BE2C (cell line): ENCODE data around the gene ACTL10.

Source experiments
- DNase-seq: peaks from one replicate; pipeline ENCODE4 v3.0.0-alpha.2; 2020
- H3K27me3 ChIP-seq: fragments of 250-450 bp; sonication (Bioruptor Pico); 2 replicates; pipeline ENCODE4 v1.5.1; 2020; ENCODE audit warnings: mild to moderate bottlenecking
- H3K36me3 ChIP-seq: fragments of 250-450 bp; sonication (Bioruptor Pico); 2 replicates; pipeline ENCODE4 v1.5.1; 2020; ENCODE audit warnings: mild to moderate bottlenecking
- H3K4me1 ChIP-seq: fragments of 250-450 bp; sonication (Bioruptor Pico); 2 replicates; pipeline ENCODE4 v1.5.1; 2020
- H3K4me3 ChIP-seq: 2 replicates; pipeline ENCODE4 v1.5.1; 2011; ENCODE audit warnings: low read depth, low read length
- H3K9me3 ChIP-seq: fragments of 250-450 bp; sonication (Bioruptor Pico); 2 replicates; pipeline ENCODE4 v1.5.1; 2020
- TF ChIP-seq, protein P1 (sequence below): IDR thresholded peaks from 2 replicates; pipeline ENCODE4 v1.5.1; 2012; ENCODE audit warnings: mild to moderate bottlenecking, low read depth, low read length

Gene ACTL10

DNA sequence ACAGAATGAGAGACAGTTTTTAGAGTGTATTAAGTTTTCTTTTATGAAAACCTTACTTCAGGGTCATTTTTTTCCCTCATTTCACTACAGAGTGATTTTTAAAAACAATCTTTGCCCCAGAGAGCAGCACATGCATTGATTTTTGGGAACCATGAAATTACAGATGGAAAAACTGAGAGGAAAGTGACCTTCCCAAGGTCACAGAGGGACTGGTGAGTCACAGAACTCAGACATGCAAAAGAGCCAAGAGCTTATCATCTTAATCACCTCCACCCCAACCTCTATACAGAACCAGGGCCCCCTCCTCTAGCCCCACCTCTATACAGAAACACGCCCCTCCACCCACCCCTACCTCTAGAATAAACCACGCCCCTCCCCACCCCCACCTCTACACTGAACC, 42.7 kb downstream of the ACTL10 start:
- H3K27me3 ChIP-seq = no peaks in the 10 kb centered on the region
- no peak for DNase-seq
- peaks cover 5% of the 10 kb centered on the region for H3K36me3 ChIP-seq
- TF ChIP-seq, protein P1, sequence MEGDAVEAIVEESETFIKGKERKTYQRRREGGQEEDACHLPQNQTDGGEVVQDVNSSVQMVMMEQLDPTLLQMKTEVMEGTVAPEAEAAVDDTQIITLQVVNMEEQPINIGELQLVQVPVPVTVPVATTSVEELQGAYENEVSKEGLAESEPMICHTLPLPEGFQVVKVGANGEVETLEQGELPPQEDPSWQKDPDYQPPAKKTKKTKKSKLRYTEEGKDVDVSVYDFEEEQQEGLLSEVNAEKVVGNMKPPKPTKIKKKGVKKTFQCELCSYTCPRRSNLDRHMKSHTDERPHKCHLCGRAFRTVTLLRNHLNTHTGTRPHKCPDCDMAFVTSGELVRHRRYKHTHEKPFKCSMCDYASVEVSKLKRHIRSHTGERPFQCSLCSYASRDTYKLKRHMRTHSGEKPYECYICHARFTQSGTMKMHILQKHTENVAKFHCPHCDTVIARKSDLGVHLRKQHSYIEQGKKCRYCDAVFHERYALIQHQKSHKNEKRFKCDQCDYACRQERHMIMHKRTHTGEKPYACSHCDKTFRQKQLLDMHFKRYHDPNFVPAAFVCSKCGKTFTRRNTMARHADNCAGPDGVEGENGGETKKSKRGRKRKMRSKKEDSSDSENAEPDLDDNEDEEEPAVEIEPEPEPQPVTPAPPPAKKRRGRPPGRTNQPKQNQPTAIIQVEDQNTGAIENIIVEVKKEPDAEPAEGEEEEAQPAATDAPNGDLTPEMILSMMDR = no peak
- H3K9me3 ChIP-seq = no peaks in the 10 kb centered on the region
- H3K4me3 ChIP-seq = no peak overlapping the region
- no peaks in the 10 kb centered on the region for H3K4me1 ChIP-seq

DNA sequence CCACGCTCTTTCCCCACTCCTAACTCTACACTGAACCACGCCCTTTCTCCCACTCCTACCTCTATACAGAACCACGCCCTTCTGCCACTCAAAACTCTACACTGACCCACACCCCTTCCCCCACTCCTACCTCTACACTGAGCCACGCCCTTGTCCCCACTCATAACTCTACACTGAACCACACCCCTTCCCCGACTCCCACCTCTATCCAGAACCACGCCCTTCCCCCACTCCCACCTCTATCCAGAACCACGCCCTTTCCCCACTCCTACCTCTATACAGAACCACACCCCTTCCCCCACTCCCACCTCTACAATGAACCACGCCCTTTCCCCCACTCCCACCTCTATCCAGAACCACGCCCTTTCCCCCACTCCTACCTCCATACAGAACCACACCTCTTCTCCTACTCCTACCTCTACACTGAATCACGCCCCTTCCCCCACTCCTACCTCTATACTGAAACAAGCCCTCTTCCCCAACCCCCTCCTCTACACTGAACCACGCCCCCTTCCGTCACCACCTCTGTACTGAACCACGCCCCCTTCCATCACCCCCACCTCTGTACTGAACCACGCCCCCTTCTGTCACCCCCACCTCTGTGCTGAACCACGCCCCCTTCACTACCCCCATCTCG, 43.3 kb downstream of the ACTL10 start:
- Histone ChIP-seq H3K36me3 (peaks cover 5% of the 10 kb centered on the region), H3K9me3 (no peaks in the 10 kb centered on the region), H3K4me1 (no peaks in the 10 kb centered on the region), H3K27me3 (no peaks in the 10 kb centered on the region), H3K4me3 (no peak overlapping the region)
- TF ChIP-seq, protein P1 = no peak
- DNase-seq = no peak

DNA sequence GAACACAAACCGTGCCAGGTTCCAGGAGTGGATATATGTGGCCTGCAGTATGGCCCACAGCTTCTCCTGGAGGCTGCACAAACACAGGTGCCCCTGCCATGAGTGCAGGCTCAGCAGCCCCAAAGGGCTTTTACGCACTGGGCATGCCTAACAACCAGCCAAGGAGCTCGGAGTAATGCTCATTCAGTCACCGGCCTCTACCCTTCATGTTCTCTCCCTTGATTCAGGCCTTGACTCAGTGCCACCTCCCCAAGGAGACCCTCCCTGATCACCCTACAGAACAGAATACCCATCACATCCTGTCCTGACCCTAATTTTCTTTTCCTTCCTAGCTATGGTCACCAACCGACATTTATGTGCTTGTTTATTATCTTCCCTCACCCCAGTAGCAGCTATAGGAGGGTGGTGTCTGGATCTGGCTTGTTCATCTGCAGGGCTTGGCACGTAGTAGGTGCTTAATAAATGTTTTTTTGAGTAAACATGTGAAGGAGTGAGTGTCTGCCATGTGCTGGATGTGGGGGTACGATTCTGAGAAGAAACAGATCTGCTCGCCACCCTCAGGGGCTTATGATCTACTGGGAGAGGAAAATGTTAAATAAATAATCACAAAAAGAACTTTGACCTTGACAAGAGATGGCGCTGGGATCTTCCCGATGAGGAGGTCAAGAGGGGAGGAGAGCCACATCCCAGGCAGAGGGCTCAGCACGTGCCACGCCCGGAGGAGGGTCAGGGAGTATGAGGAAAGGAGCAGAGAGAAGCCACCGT, 44.1 kb downstream of the ACTL10 start:
- no peaks in the 10 kb centered on the region for H3K4me1 ChIP-seq
- no peak overlapping the region for H3K4me3 ChIP-seq
- TF ChIP-seq, protein P1 = no peak
- H3K36me3 ChIP-seq = peaks cover 5% of the 10 kb centered on the region
- H3K27me3 ChIP-seq = no peaks in the 10 kb centered on the region
- H3K9me3 ChIP-seq = no peaks in the 10 kb centered on the region
- no peak for DNase-seq

DNA sequence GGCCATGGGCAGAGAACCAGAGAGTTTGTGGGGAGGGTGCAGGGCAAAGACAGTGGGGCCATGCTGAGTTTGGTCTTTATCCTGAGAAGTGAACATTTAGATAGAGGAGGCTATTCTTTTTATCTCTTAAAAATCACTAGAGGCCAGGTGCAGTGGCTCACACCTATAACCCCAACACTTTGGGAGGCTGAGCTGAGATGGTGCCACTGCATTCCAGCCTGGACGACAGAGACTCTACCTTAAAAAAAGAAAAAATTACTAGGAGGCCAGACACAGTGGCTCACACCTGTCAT, 44.6 kb downstream of the ACTL10 start:
- TF ChIP-seq, protein P1 = no peak
- no peak for DNase-seq
- no peaks in the 10 kb centered on the region for H3K9me3 ChIP-seq
- peaks cover 5% of the 10 kb centered on the region for H3K36me3 ChIP-seq
- no peak overlapping the region for H3K4me3 ChIP-seq
- no peaks in the 10 kb centered on the region for H3K27me3 ChIP-seq
- no peaks in the 10 kb centered on the region for H3K4me1 ChIP-seq

DNA sequence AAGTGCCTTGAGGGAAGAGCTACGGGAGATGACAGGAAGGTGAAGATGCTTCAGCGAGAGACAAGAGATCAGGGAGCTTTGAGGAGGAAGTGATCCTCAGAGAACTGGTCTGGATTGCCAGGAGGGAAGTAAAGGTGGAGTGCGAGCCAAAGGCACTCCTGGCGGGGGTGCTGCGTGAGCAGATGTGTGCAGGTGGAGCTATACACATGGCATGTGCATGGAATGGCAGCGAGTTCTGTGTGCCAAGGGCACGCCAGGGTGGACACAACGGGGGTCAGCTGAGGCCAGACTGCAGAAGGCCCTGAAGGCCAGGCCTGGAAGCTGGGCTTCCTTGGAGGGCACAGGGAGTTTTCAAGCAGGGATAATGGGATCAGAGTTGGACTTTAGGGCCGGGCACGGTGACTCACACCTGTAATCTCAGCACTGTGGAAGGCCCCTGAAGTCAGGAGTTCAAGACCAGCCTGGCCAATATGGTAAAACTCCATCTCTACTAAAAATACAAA, 47.2 kb downstream of the ACTL10 start:
- H3K4me1 ChIP-seq = no peaks in the 10 kb centered on the region
- H3K9me3 ChIP-seq = no peaks in the 10 kb centered on the region
- peaks cover 5% of the 10 kb centered on the region for H3K36me3 ChIP-seq
- H3K27me3 ChIP-seq = no peaks in the 10 kb centered on the region
- DNase-seq = no peak
- TF ChIP-seq, protein P1 = no peak
- no peak overlapping the region for H3K4me3 ChIP-seq

DNA sequence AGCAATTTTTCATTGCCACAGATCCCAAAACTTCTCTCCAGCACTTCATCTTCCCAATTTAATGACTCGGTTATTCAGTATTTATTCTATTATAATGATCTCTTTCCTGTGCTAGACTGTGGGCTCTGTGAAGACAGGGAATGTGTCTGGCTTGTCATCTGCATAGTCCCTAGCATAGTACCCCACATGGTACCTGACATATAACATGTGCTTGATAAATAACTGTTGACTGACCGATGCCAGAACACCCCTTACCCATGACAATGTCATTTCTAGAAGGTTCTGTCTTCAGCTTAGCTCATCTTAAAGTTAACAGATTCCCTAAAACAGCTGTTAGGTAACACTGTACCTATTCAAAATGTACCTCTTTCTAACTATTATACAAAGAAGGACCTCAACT, 49.8 kb downstream of the ACTL10 start:
- Histone ChIP-seq H3K36me3 (peaks cover 5% of the 10 kb centered on the region), H3K4me1 (no peaks in the 10 kb centered on the region), H3K9me3 (no peaks in the 10 kb centered on the region), H3K27me3 (no peaks in the 10 kb centered on the region), H3K4me3 (no peak overlapping the region)
- no peak for DNase-seq
- TF ChIP-seq, protein P1 = no peak
